ENCODE results near the gene SORCS2.
A peak's percentile ranks its signal among the peaks of the same experiment; 100 is the strongest.

Gene SORCS2

GRCh38 chr4:7384003-7384928, 191.9 kb downstream of the SORCS2 start:
- peak; percentile 25 for DNase-seq

DNA sequence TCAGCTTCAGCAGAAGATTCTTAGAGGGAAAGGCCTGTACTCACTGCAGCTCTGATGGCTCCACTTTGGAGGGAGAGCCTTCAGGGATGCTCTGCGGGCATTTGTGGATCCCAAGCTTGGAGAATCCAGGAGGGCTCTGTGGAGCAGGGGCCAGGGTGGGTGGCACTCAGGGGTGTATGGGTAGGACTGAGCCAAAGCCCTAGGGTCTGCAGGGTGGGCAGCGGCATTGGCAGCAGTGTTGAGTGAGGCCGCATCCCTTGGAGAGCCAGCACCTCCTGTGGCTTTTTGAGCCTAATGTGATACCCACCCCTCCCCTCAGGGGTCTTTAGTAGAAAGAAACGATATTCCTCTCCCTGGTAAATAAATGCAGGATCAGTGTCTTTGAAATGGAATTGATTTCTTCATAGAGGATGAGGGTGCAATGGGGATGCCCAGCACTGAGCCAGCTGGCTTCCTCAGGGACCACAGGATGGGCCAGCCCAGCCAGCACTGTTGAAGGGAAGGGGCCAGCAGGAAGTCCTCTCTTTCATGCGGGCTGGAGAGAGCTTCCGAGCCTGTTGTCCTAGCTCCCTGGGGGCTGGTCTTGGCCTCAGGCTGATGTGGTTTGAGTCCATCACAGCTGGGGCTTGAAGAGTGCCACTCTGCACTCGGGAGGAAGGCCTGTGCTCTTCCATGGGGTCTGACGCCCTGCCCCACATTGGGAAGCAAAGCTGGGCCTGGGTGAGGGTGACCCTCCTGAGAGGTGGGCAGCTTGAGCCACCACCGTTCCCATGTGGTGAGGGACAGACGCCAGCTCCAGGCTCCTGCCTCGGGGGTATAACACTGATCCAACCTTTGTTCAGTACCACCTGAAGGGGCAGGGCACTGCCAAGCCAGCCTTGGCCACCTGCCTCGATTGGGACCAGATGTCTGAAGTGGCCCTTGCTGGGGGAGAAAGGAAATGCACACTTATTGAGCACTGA, 192.9 kb downstream of the SORCS2 start:
- DNase-seq = no peak

GRCh38 chr4:7387925-7388324, 195.6 kb downstream of the SORCS2 start:
- DNase-seq = peak; percentile 38

- DNase-seq = peak; percentile 15
Measured at GRCh38 chr4:7388627-7389026, 196.3 kb downstream of the SORCS2 start.

DNA sequence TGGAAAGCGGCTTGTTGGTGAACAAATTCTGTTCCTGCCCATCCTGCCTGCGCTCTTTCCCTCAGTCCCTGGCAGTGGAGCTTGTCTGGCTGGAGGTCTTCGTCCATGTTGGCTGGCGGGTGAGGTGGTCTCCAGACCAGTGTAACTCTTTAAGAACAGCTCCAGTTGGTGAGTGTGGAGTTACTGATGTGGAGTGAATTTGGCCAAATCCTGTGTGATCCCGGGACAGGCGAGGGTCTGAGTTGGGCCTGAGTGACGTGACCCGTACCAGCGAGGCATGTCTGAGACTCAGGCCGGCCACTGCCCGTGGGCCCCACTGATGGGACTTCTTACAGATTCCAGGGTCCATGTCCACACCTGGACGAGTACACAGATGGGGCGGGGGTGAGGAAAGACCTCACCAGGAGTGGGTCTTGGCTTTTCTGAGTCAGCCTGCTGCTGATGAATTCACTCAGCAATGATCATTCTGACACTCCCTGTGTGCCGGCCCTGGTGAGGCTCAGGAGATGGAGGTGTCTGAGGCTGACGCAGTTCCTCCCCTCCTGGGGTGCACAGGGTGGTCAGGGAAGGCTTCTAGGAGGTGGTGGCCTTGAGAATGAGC, 196.9 kb downstream of the SORCS2 start:
- DNase-seq = peak; percentile 25

DNA sequence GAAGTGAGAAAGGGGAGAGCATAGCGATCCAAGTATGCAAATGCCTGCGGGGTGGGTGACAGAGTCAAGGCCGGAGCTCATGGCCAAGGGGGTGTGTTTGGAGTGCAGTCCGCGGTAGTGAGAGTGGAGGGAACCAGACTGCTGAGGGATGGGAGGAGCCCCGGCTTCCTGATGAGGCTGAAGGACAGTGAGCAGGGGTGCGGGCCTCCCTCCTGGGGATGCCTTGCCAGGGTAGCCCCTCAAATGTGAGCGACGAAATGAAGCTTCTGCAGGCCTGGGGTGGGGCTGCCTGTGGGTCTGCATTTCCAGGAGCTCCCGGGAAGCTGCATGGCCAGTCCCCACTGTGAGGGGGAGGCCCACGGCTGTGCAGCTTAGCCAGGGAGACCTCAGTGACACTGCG, 197.4 kb downstream of the SORCS2 start:
- DNase-seq = peak; percentile 6

DNA sequence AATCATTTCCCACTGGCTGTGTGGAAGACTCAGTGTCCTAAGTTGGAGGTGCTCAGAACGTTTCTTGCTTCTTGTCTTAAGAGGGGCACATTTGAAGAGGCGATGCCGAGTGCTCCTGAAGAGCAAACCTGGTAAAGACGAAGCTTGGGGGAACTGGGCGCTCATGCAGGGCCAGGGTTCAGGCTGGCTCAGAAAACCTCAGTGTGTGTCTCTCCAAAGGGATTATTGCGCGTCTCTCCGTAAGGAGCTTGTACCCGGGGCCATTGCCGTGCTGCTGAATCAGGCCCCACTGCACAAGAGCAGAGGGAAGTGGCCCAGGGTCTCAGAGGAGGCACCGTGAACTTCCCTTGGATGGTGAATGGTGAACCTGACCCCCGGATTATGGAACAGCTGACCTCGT, 198.0 kb downstream of the SORCS2 start:
- DNase-seq = no peak

DNA sequence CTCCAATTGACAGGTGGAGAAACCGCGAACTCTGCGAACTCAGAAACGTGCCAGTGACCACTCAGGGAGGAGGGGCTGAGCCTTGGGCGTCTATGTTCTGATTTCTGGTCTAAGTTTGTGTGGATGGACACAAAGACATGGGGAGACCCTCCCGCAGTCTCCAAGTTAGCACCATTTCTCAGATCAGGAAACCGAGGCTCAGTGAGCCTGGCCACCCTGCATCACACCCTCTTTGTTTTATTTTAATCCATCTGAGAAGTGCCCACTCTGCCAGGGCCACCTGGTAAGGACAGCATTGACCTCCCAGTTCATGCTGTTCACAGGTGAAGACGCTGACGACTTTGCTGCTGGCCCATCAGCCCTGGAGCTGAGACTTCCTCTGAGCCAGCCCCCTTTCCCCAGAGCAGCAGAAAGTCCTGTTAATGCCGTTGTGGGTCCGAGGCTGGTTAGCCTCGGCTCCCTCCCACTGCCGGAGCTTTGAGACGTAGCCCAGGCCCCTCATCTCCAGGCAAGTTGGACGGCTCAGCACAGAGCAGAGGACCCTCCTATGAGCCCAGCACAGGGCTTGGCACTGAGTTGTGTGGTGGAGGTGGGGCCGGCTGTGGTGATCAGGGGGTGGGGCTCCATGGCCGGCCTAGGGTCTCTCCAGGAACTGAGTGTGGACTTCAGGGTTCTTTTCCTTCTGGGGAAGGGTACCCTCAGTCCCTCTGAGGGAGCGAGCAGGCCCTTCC, 198.7 kb downstream of the SORCS2 start:
- DNase-seq = peak; percentile 20

GRCh38 chr4:7391637-7392437, 199.5 kb downstream of the SORCS2 start:
- DNase-seq = peak; percentile 22

DNA sequence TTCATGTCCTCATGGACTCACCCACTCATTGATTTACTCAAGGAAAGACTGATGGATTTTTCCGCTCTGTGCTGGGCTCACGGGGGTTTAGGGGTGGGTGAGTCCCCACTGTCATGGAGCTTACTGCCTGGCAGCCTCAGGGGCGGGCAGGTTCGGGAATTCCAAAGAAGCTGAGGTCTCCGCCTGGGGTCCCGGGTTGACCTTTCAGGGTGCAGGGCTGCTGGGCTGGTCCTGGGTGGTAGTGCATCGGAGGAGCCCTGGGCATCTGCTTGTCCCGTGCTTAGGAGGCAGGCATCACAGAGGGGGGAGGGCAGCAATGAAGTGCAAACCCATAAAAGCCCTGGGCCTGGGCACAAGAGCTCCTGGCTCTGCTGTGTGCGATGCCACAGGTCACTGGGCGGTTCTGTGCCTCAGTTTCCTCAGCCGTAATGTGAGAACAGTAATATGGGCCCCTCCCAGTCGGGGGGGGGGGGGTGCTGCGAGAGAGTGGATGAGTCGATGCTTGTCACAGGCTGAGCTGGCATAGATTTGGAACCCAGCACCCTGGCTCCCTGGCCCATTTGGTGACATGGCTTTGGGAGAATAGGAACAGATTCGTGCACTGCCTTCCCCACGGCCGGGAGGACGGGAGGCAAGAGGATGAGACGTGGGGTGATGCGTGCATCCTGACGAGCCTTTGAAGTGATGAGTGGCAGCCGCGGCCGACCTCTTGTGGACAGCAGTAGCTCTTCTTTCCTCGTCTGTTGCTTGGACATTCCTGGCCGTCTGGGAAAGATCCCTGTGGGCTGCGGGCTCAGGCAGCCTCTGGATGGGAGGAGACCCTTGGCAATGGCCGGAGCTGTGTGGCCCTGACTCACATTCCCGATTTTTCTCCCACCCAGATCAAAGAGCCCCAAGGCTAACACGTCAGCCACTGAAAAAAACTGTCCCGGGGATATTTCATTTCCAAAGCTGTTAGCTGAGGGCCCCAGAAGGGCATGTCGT, 200.4 kb downstream of the SORCS2 start:
- DNase-seq = peak; percentile 32

GRCh38 chr4:7393601-7394575, 201.6 kb downstream of the SORCS2 start:
- DNase-seq = peak; percentile 10

DNA sequence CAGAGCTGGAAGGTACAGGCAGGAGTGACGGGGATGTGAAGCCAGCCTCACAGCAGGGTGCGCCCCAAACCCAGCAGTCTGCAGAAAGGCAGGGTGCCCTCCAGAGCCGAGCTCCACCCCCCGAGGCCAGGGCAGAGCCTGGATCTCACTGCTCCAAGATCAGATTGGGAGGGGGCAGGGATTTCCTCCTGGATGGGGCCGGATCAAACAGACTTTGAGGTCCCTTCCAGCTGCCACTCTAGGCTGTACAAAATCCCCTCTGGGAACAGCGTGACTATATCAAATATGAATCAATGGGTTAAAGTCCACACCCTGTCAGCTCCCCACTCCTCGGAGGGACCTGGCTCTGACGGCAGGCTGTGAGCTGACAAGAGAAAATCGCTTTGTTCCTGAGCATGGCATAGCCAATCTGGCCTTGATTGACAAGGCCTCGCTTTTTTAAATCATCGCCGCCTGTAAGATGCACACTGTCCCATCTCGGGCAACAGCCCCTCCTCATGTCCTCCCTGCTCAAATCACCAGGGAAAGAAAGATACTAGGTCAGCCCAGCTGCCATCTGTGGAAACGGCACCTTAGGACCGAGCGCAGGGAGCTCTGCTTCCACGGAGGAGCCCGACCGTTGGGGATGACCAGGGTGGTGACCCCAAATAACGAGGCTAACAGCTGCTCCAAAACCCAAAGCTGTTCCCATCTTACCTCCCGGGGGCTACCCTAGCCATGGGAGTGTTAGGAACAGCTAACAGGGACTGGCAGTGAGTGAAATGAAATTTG, 202.5 kb downstream of the SORCS2 start:
- DNase-seq = no peak

GRCh38 chr4:7395645-7396044, 203.3 kb downstream of the SORCS2 start:
- DNase-seq = no peak

- no peak for DNase-seq
Measured at GRCh38 chr4:7396186-7396910, 204.0 kb downstream of the SORCS2 start.

DNA sequence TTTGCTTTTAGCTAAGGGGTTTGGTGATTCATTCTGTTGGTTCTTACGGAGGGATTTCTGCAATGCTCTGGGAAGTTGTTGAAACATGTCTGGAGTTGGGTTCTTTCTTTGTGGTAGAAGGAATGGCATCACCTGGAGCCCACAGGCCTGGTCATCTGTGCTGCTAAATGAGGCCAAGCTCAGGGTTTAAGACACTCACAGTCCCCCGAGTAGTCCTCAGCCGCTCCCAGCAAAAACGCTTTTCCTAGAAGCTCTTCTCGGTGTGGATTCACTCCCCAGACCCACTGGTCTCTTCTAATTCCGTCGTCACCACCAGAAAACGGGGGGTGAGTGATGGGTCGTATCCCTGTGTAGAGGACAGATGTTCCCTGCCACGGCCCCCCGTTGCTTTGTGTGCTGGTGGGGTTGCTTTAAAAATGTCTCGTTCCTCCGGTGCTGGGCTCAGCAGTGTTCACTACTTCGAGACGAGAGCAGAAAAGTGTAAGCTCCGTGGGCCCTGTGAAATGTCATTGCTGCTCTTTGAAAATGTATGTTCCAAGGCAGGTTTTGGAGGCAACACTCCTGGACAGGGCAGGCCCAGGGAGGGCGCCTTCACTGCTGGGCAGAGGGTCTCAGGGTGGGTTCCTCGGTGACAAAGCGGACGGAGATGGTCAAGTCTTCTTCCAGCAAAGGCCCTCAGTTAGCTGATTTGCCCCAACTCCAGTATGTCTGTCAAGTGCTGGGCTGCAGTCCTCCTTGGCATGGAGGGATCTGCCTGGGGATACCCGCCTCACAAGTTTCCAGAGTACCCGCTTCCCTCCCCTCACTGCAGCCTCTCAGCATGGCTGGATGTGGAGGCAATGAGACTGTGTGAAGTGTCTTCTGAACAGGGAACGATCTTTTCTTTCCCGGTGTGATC, 205.1 kb downstream of the SORCS2 start:
- DNase-seq = peak; percentile 32

GRCh38 chr4:7398104-7398423, 205.7 kb downstream of the SORCS2 start:
- DNase-seq = no peak

Measured in activated CD8-positive, alpha-beta memory T cell treated with anti-CD3 and anti-CD28 coated beads, Interleukin-2, amount 50 U/mL, for 48 hours (primary cell).